Lower leg skin (tissue), 4 donors: Measurements from ENCODE around the gene PYGO1. TPM values are rescaled to one million over a fixed set of nuclear protein-coding genes. Genes with fewer than 3 reads are reported as not detected.
A peak's percentile ranks its signal among the peaks of the same experiment; 100 is the strongest.

ENCODE experiments used
- DNase-seq, 2 donors: peaks; one replicate each; pipeline ENCODE4 v3.0.0-alpha.2; 2019; ENCODE audit warnings: low spot score in 2 of 2
- H3K4me3 ChIP-seq: fragments of 200-600 bp; sonication (generic); 2 replicates; pipeline ENCODE4 v1.5.1; 2017; ENCODE audit warnings: mild to moderate bottlenecking, low read depth; ENCODE audit not compliant: poor library complexity, severe bottlenecking
- POLR2A ChIP-seq, 2 donors: fragments of 450-650 bp; IDR thresholded peaks; one replicate each; pipeline ENCODE4 v1.6.1; 2016 to 2017; ENCODE audit warnings: antibody characterized with exemption in 2 of 2, mild to moderate bottlenecking in 1 of 2, moderate library complexity in 1 of 2
- WGBS, 2 donors: methylation state at CpG; one replicate each; pipeline ENCODE4 v1.1.5; 2018; 5-methylcytosine and 5-hydroxymethylcytosine counted together
- intact Hi-C: fragments of 100-400 bp; cut with DNase I; formaldehyde crosslinking; loops from one replicate; pipeline ENCODE4 v1.15.0; 2023; ENCODE audit warnings: low total_unique reads
- total RNA-seq, 4 donors: library from RNA; depleted of rRNA; stranded (reverse); fragments of >200 nt; gene quantifications; one replicate each; pipeline ENCODE4 v1.1.0, GENCODE V29; 2016
- TF ChIP-seq, protein P1 (sequence below), 3 donors: fragments of 450-650 bp; IDR thresholded peaks; one replicate each; pipeline ENCODE4 v1.5.1; 2016; ENCODE audit warnings: antibody characterized with exemption in 3 of 3, mild to moderate bottlenecking in 3 of 3, moderate library complexity in 2 of 3

PYGO1 gene
- total RNA-seq, 4 donors from 2014 or later: 1.8 to 4.1 (median 3.2) TPM

DNA sequence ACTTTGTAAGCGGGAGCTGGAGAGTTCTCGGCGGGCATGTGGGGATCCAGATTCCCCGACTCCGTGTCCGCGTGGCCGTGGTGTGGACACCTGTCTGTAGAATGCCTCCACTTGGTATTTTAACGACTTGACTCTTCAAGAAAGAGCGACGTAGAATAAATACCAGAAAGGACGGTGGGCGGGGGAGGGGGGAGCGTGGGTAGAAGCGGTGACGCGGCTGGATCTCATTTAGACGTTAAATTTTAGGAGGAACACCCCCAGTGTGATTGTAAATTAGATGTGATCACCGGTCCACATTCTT, 620 bp upstream of the PYGO1 start:
- 7 to 23% methylated on average over 19 of the region's 19 CpGs for WGBS, 2 donors
- no peak for DNase-seq
- peak overlapping the region; percentile 68 for H3K4me3 ChIP-seq
- intact Hi-C loops: no loop called here
- TF ChIP-seq, protein P1, sequence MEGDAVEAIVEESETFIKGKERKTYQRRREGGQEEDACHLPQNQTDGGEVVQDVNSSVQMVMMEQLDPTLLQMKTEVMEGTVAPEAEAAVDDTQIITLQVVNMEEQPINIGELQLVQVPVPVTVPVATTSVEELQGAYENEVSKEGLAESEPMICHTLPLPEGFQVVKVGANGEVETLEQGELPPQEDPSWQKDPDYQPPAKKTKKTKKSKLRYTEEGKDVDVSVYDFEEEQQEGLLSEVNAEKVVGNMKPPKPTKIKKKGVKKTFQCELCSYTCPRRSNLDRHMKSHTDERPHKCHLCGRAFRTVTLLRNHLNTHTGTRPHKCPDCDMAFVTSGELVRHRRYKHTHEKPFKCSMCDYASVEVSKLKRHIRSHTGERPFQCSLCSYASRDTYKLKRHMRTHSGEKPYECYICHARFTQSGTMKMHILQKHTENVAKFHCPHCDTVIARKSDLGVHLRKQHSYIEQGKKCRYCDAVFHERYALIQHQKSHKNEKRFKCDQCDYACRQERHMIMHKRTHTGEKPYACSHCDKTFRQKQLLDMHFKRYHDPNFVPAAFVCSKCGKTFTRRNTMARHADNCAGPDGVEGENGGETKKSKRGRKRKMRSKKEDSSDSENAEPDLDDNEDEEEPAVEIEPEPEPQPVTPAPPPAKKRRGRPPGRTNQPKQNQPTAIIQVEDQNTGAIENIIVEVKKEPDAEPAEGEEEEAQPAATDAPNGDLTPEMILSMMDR (IDR thresholded peaks at IDR 0.05): no peak
- no peak for TF ChIP-seq POLR2A (IDR thresholded peaks at IDR 0.05)

DNA sequence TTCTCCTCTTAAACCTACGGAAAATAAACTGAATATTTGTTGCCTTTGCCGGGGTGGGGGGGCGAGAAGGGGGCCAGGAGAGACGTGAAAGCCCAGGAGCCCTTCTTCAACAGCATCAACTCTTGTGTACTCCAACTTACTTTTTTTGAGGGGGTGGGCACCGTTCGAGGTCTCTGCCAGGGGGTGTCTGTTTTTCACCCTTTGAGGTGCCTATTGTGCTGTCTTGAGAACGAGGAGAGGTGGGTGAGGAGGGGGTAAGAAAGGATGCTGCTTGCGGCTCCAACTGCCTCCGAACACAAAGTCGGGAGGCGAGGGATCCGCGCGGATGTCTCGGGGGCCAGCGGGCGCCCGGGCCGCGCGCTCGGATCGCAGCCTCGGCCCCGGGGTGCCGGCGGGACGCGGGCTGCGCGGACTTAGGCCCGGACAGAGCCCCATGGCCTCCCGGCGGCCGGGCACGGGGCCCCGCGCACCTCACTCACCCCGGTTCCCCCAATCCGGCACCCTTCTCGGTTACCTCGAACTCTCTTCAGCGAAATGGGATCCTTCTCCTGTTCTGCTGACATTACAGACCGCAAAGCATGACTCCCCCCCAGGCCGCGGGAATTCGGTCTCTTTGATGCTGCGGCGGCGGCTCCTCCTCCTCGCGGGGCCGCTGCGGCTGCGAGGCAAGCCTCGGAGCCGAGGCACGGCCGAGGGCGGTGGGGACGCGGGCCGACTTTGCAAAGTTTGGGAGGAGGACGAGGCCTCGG, 650 bp downstream of the PYGO1 start:
- DNase-seq: no peak
- TF ChIP-seq, protein P1 (IDR thresholded peaks at IDR 0.05): no peak
- no peak for TF ChIP-seq POLR2A (IDR thresholded peaks at IDR 0.05)
- 4 to 9% methylated on average over 37 to 63 of the region's 65 CpGs for WGBS, 2 donors
- H3K4me3 ChIP-seq: peak overlapping the region; percentile 68
- intact Hi-C loops: no loop called here

DNA sequence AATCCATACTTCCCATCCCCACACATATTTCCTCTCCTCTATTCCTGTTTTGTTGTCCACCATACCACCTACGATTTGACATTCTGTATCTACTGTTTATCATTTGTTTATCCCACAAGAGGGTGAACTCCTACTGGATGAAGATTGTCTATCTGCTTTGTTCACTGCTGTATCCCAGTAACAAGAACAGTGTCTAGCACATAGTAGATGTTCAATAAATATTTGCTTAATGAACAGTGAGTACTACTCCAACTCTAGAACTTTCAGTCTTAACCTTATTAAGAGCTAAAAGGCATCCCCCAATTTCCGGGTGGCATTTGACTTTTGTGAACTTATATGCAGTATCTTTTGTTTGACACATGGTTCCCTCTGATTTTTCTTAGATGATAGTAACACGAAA, 1.3 kb downstream of the PYGO1 start:
- WGBS, 2 donors: 71 to 78% methylated on average over 3 of the region's 3 CpGs
- DNase-seq: no peak
- no peak for TF ChIP-seq POLR2A (IDR thresholded peaks at IDR 0.05)
- TF ChIP-seq, protein P1 (IDR thresholded peaks at IDR 0.05): no peak
- intact Hi-C loops: no loop called here
- no peak overlapping the region for H3K4me3 ChIP-seq

DNA sequence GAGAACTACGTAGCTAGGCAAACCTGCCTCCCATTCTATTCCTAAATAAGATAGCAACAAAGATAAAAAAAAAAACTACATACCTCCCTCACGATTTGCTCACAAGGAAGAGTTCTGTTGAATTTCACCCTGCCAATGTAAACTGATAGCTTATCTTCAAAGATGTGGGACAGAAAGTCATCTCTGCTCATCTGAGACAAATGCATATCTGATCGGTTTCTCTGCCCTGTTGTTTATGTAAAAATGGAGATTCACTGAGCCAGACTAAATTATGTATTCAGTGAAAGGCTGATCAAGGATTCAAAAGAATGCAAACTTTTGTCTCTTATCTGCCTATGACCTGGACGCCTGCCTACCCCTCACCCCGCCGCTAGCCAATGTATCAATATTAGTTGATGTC, 11.2 kb downstream of the PYGO1 start:
- DNase-seq: no peak
- intact Hi-C loops: no loop called here
- 88% methylated on average over 6 of the region's 6 CpGs for WGBS, 2 donors
- no peak for TF ChIP-seq POLR2A (IDR thresholded peaks at IDR 0.05)
- TF ChIP-seq, protein P1 (IDR thresholded peaks at IDR 0.05): no peak
- no peak overlapping the region for H3K4me3 ChIP-seq

DNA sequence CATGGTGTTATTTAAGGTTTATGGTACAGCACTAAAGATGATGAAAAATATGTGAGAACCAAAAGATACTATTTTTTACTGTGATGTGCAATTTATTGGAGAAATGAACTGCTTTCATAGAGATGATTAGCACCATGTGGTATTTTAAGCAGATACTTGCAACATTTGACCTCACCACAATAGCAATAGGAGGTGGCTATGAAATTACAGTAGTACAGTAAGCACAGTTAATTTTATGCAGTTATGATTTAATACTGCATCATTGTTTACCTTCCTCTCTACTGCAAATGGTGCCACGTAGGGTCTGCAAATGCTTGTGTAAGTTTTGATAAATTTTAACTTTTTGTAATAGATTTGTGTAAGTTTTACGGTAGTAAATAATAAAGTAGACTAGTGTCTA, 14.0 kb downstream of the PYGO1 start:
- H3K4me3 ChIP-seq: no peak overlapping the region
- intact Hi-C loops: no loop called here
- TF ChIP-seq POLR2A (IDR thresholded peaks at IDR 0.05): no peak
- TF ChIP-seq, protein P1 (IDR thresholded peaks at IDR 0.05): no peak
- DNase-seq: no peak
- WGBS, 2 donors: 94 to 98% methylated on average over 2 of the region's 2 CpGs

DNA sequence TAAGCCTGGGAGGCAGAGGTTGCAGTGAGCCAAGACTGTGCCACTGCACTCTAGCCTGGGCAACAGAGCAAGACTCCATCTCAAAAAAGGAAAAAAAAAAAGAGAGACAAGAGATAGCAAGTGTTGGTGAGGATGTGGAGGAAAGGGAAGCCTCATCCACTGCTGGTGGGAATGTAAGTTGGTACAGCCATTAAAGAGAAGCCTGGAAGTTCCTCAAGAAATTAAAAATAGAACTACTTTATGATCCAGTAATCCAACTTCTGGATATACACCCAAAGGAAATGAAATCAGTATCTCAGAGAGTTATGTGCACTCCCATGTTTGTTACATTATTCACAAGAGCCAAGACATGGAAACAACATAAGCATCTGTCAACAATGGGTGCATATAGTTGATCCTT, 14.9 kb downstream of the PYGO1 start:
- intact Hi-C loops: no loop called here
- no peak for TF ChIP-seq POLR2A (IDR thresholded peaks at IDR 0.05)
- TF ChIP-seq, protein P1 (IDR thresholded peaks at IDR 0.05): no peak
- H3K4me3 ChIP-seq: no peak overlapping the region
- no peak for DNase-seq
